WTC11 (cell line): ENCODE measurements around the gene PCDHGC5.

Source experiments
- ATF1 ChIP-seq: sonication (generic); formaldehyde crosslinking; IDR thresholded peaks from 2 replicates; pipeline ENCODE4 v1.8.1; 2023; ENCODE audit warnings: mild to moderate bottlenecking, moderate library complexity, missing genetic modification reagents
- ATF3 ChIP-seq: sonication (generic); formaldehyde crosslinking; conservative IDR thresholded peaks from 2 replicates; pipeline ENCODE4 v1.8.1; 2022; ENCODE audit warnings: mild to moderate bottlenecking, missing genetic modification reagents
- CREM ChIP-seq: sonication (generic); formaldehyde crosslinking; IDR thresholded peaks from 2 replicates; pipeline ENCODE4 v1.8.1; 2022; ENCODE audit warnings: mild to moderate bottlenecking, missing genetic modification reagents, moderate library complexity
- CTCF ChIP-seq: fragments of 200-600 bp; IDR thresholded peaks from 2 replicates; pipeline ENCODE4 v1.8.0; 2022; ENCODE audit warnings: antibody characterized with exemption
- NR2C2 ChIP-seq: sonication (generic); formaldehyde crosslinking; IDR thresholded peaks from 2 replicates; pipeline ENCODE4 v1.8.0; 2022; ENCODE audit warnings: mild to moderate bottlenecking, missing genetic modification reagents
- ZNF281 ChIP-seq: sonication (generic); formaldehyde crosslinking; IDR thresholded peaks from 2 replicates; pipeline ENCODE4 v1.8.0; 2023; ENCODE audit warnings: mild to moderate bottlenecking, missing genetic modification reagents

- TF ChIP-seq ATF3 (CRISPR knock-in tag) (no peak), NR2C2 (CRISPR knock-in tag) (no peak), ATF1 (CRISPR knock-in tag) (no peak), ZNF281 (CRISPR knock-in tag) (no peak), CTCF (no peak), CREM (CRISPR knock-in tag) (no peak)
These were observed 11.1 kb upstream of the PCDHGC5 start for GRCh38 chr5:141477815-141478214.
